ENCODE results near the gene FARP2.

FARP2 gene

GRCh38 chr2:241535871-241536655 lies 180.0 kb downstream of the FARP2 start:
- Histone ChIP-seq H4K20me1 (ENCODE audit: insufficient read depth, low read length) (no peaks in the 10 kb centered on the region), H3K36me3 (replicated peaks; ENCODE audit: low read depth, low read length) (no peaks in the 10 kb centered on the region), H3K27ac (ENCODE audit: low read length) (no peak overlapping the region), H3K4me3 (ENCODE audit: low read length) (no peak overlapping the region), H3K4me1 (ENCODE audit: low read length) (peaks cover 15% of the 10 kb centered on the region), H3K9me3 (ENCODE audit: insufficient read depth, low read length) (no peaks in the 10 kb centered on the region), H3K27me3 (ENCODE audit: low read depth, low read length) (no peaks in the 10 kb centered on the region), H3K9ac (ENCODE audit: low read length) (no peak overlapping the region), H2AFZ (ENCODE audit: low read depth, low read length) (no peak overlapping the region), H3K4me2 (ENCODE audit: low read length) (no peak overlapping the region), H3K79me2 (ENCODE audit: low read length) (no peaks in the 10 kb centered on the region)
- TF ChIP-seq EZH2phosphoT487 (IDR thresholded peaks at IDR 0.05; ENCODE audit: low read depth) (no peak), CTCF (IDR thresholded peaks at IDR 0.05; ENCODE audit: low read depth, low read length) (no peak)

DNA sequence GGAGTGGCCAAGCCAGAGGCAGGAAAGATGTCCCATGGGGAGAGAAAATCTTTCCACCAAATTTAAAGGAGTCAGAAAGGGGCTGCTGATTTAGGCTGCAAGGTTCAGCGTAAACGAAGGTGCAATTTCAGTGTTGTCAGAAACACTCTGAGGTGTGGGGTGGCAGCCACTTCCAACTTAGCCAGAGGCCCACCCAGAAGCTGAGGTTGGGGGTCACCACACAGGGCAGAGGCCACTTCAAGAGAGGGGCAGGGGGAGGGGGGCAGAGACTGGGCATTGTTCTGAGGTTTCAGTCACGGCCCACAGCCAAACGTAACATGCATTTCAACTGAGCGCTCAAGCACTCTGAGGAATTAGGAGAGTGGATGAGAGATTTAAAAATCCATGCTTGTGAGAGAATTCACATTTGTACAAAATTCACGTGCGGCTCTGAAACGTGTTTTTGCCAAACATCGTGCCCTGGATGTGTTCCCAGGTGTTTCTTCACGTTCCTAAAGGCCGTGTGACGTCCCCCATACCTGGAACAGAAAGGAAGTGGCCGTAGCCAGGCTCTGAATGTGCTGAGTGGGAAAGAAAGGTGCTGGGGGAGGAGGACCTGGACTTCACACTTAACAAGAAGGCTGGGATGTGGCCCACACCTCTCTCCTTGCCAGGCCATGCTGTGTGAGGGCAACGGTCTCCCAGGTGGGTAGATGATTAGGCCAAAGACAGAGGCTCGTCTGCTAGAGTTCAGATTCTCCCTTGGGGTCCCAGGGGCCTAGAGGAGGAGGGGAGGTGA lies 182.9 kb downstream of the FARP2 start:
- H3K4me1 ChIP-seq (ENCODE audit: low read length): peaks cover 3% of the 10 kb centered on the region
- no peaks in the 10 kb centered on the region for H3K79me2 ChIP-seq (ENCODE audit: low read length)
- no peak overlapping the region for H3K4me2 ChIP-seq (ENCODE audit: low read length)
- H4K20me1 ChIP-seq (ENCODE audit: insufficient read depth, low read length): no peaks in the 10 kb centered on the region
- no peak overlapping the region for H3K9ac ChIP-seq (ENCODE audit: low read length)
- no peaks in the 10 kb centered on the region for H3K36me3 ChIP-seq (replicated peaks; ENCODE audit: low read depth, low read length)
- no peak overlapping the region for H3K4me3 ChIP-seq (ENCODE audit: low read length)
- H3K9me3 ChIP-seq (ENCODE audit: insufficient read depth, low read length): no peaks in the 10 kb centered on the region
- TF ChIP-seq EZH2phosphoT487 (IDR thresholded peaks at IDR 0.05; ENCODE audit: low read depth) (no peak), CTCF (IDR thresholded peaks at IDR 0.05; ENCODE audit: low read depth, low read length) (no peak)
- H2AFZ ChIP-seq (ENCODE audit: low read depth, low read length): no peak overlapping the region
- H3K27ac ChIP-seq (ENCODE audit: low read length): no peak overlapping the region
- H3K27me3 ChIP-seq (ENCODE audit: low read depth, low read length): no peaks in the 10 kb centered on the region

GRCh38 chr2:241539616-241540374 lies 183.7 kb downstream of the FARP2 start:
- H3K4me3 ChIP-seq (ENCODE audit: low read length): no peak overlapping the region
- H2AFZ ChIP-seq (ENCODE audit: low read depth, low read length): no peak overlapping the region
- no peaks in the 10 kb centered on the region for H3K27me3 ChIP-seq (ENCODE audit: low read depth, low read length)
- no peak overlapping the region for H3K9ac ChIP-seq (ENCODE audit: low read length)
- no peak overlapping the region for H3K27ac ChIP-seq (ENCODE audit: low read length)
- no peaks in the 10 kb centered on the region for H3K4me1 ChIP-seq (ENCODE audit: low read length)
- no peaks in the 10 kb centered on the region for H4K20me1 ChIP-seq (ENCODE audit: insufficient read depth, low read length)
- TF ChIP-seq CTCF (IDR thresholded peaks at IDR 0.05; ENCODE audit: low read depth, low read length) (no peak), EZH2phosphoT487 (IDR thresholded peaks at IDR 0.05; ENCODE audit: low read depth) (no peak)
- no peaks in the 10 kb centered on the region for H3K9me3 ChIP-seq (ENCODE audit: insufficient read depth, low read length)
- no peaks in the 10 kb centered on the region for H3K79me2 ChIP-seq (ENCODE audit: low read length)
- H3K4me2 ChIP-seq (ENCODE audit: low read length): no peak overlapping the region
- H3K36me3 ChIP-seq (replicated peaks; ENCODE audit: low read depth, low read length): no peaks in the 10 kb centered on the region

DNA sequence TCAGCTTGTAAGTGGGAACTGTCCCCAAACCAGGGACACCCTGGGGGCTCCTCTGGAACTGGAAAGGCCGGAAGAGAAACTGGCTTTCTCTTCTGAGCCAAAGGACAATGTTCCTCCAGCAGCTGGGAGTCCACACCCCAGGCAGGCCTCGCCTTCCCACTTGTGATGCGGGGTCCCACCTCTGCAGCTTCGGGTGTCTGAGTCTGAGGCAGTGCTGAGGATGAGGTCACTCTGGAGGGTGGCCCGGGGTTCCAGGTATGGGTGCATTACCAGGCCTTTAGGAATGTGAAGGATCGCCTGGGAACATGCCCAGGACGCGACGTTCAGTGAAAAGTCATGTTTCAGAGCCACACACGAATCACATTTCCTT lies 184.3 kb downstream of the FARP2 start:
- Histone ChIP-seq H3K9me3 (ENCODE audit: insufficient read depth, low read length) (no peaks in the 10 kb centered on the region), H3K4me2 (ENCODE audit: low read length) (no peak overlapping the region), H3K9ac (ENCODE audit: low read length) (no peak overlapping the region), H3K79me2 (ENCODE audit: low read length) (no peaks in the 10 kb centered on the region), H3K4me3 (ENCODE audit: low read length) (no peak overlapping the region), H2AFZ (ENCODE audit: low read depth, low read length) (no peak overlapping the region), H3K4me1 (ENCODE audit: low read length) (no peaks in the 10 kb centered on the region), H3K27me3 (ENCODE audit: low read depth, low read length) (no peaks in the 10 kb centered on the region), H4K20me1 (ENCODE audit: insufficient read depth, low read length) (no peaks in the 10 kb centered on the region), H3K27ac (ENCODE audit: low read length) (no peak overlapping the region), H3K36me3 (replicated peaks; ENCODE audit: low read depth, low read length) (no peaks in the 10 kb centered on the region)
- TF ChIP-seq CTCF (IDR thresholded peaks at IDR 0.05; ENCODE audit: low read depth, low read length): no peak
- TF ChIP-seq EZH2phosphoT487 (IDR thresholded peaks at IDR 0.05; ENCODE audit: low read depth): no peak
